Heart left ventricle (tissue), 16 donors: ENCODE results near the gene TBC1D1. TPM values are rescaled to one million over a fixed set of nuclear protein-coding genes. Genes with fewer than 3 reads are reported as not detected.
A peak's percentile ranks its signal among the peaks of the same experiment; 100 is the strongest.

Experiments used
- ATAC-seq, 4 donors: fragments of 200-7000 bp; cut with Tn5 transposase; one replicate each; pipeline ENCODE4 v1.9.1; 2020 to 2022; ENCODE audit warnings: moderate library complexity in 4 of 4, mild to moderate bottlenecking in 3 of 4, moderate number of reproducible peaks in 1 of 4
- DNase-seq, 5 donors: peaks; one replicate each; pipeline ENCODE4 v3.0.0-alpha.2; 2020
- H3K27ac ChIP-seq, 12 donors: fragments of 200-600 bp; sonication (generic) in 4 of 12; one replicate each; pipeline versions ENCODE4 v1.5.0 to v1.8.0; 2016 to 2022; ENCODE audit warnings: mild to moderate bottlenecking in 2 of 12
- H3K27me3 ChIP-seq, 9 donors: fragments of 200-600 bp; sonication (generic) in 2 of 9; one replicate each; pipeline versions ENCODE4 v1.5.1 to v1.8.0; 2016 to 2022; ENCODE audit warnings: mild to moderate bottlenecking in 3 of 9
- H3K36me3 ChIP-seq, 9 donors: fragments of 200-600 bp; sonication (generic) in 2 of 9; one replicate each; pipeline versions ENCODE4 v1.5.0 to v1.8.0; 2018 to 2022; ENCODE audit warnings: mild to moderate bottlenecking in 2 of 9
- H3K4me1 ChIP-seq, 12 donors: fragments of 200-600 bp; sonication (generic) in 4 of 12; one replicate each; pipeline versions ENCODE4 v1.5.0 to v1.8.0; 2016 to 2022; ENCODE audit warnings: mild to moderate bottlenecking in 3 of 12
- H3K4me3 ChIP-seq, 12 donors: fragments of 200-600 bp; sonication (generic) in 4 of 12; one replicate each; pipeline versions ENCODE4 v1.5.0 to v1.8.0; 2017 to 2022; ENCODE audit warnings: mild to moderate bottlenecking in 9 of 12, moderate library complexity in 4 of 12
- H3K9me3 ChIP-seq, 12 donors: fragments of 200-600 bp; sonication (generic) in 4 of 12; one replicate each; pipeline versions ENCODE4 v1.5.0 to v1.8.0; 2016 to 2022; ENCODE audit warnings: mild to moderate bottlenecking in 1 of 12
- CTCF ChIP-seq, 12 donors: fragments of 200-600 bp; sonication (generic) in 4 of 12; IDR thresholded peaks; one replicate each; pipeline versions ENCODE4 v1.5.0 to v1.8.0; 2018 to 2022; ENCODE audit warnings: antibody characterized with exemption in 12 of 12, mild to moderate bottlenecking in 5 of 12
- POLR2A ChIP-seq, 2 donors: fragments of 450-650 bp; IDR thresholded peaks; one replicate each; pipeline ENCODE4 v1.6.1; 2017; ENCODE audit warnings: antibody characterized with exemption in 2 of 2, mild to moderate bottlenecking in 2 of 2, moderate library complexity in 2 of 2
- WGBS, 4 donors: extraction: QIAGEN DNeasy Blood & Tissue Kit in 2 of 4; methylation state at CpG; one replicate each; pipeline versions ENCODE4 v1.1.5 to v1.1.7; 2013 to 2018; 5-methylcytosine and 5-hydroxymethylcytosine counted together
- intact Hi-C, 10 donors: fragments of 100-400 bp; cut with DNase I; formaldehyde crosslinking; loops; one replicate each; pipeline versions ENCODE4 v1.11.1 to v1.14.2; 2022
- polyA plus RNA-seq, 2 donors: library from polyadenylated mRNA; stranded (reverse); fragments of 200-250 nt; gene quantifications; one replicate each; pipeline ENCODE4 v1.2.3, GENCODE V29; 2013
- total RNA-seq, 9 donors: library from RNA; depleted of rRNA in 2 of 9; stranded (reverse); fragments of >200 nt in 2 of 9; fragmentation: NEBNext Ultra II Directional in 3 of 9; extraction: Animal tissue kit (Norgen Biotek cat#: 25700) in 3 of 9; gene quantifications; one replicate each; pipeline versions ENCODE4 v1.1.0 to v1.2.4, GENCODE V29; 2016 to 2023
- donor health status: ischemic (EF 13 %, LVEDD 7.1; RV severe dilation, severe dysfunction).
- donor health status: healthy with polysubstance abuse.
- donor health status: DM: no; HTN: yes; CAD: no.
- donor health status: DM: no; HTN: no; CAD: no.
- donor health status: ischemic (EF 25% LVEDD 6.9; RV normal size, moderate dysfunction).
- donor health status: ischemic (EF 25% LVEDD 5.7; RV mildly dilated, moderate dysfunction).
- donor health status: healthy.
- donor health status: DM: yes; HTN: yes; CAD: no.
- donor health status: ischemic (EF 35%, LVEDD 5.7; RV mildly dilated, moderate dysfunction).
- donor health status: nonischemic (EF 11% LVEDD 7.7; RV severe dilation, severe dysfunction).
- donor health status: DM: yes; HTN: yes; CAD: no.
- donor health status: PGD.
- donor health status: ischemic (EF 29% LVEDD 5.4; RV normal size, mild dysfunction).
- donor health status: nonischemic (EF 23%, LVEDD 6.1; RV moderate dilation, normal function).

TBC1D1 gene
- total and polyA plus RNA-seq, 11 donors = 81.7 to 269 (median 140) TPM

GRCh38 chr4:38145033-38145678 lies 254.3 kb downstream of the TBC1D1 start:
- peak overlapping the region in 1 of 12 donors; percentile 4 for H3K27ac ChIP-seq
- H3K4me3 ChIP-seq = no peak overlapping the region
- peaks cover 0 to 19% (median 7%) of the 10 kb centered on the region in 12 donors for H3K4me1 ChIP-seq
- peaks cover 0 to 15% (median 1%) of the 10 kb centered on the region in 9 donors for H3K36me3 ChIP-seq
- WGBS, 4 donors = 52 to 69% (median 59%) methylated on average over 4 of the region's 4 CpGs
- no peaks in the 10 kb centered on the region for H3K9me3 ChIP-seq
- DNase-seq (no peak), ATAC-seq (no peak)
- no peaks in the 10 kb centered on the region for H3K27me3 ChIP-seq
- intact Hi-C loops = no loop called here
- TF ChIP-seq POLR2A (IDR thresholded peaks at IDR 0.05) = no peak
- no peak for TF ChIP-seq CTCF (IDR thresholded peaks at IDR 0.05)

GRCh38 chr4:38145741-38146140 lies 254.9 kb downstream of the TBC1D1 start:
- 56 to 65% (median 59%) methylated on average over 4 of the region's 4 CpGs for WGBS, 4 donors
- H3K27me3 ChIP-seq = no peaks in the 10 kb centered on the region
- intact Hi-C loops = no loop called here
- peaks cover 0 to 9% (median 0%) of the 10 kb centered on the region in 9 donors for H3K36me3 ChIP-seq
- peak overlapping the region in 1 of 12 donors; percentile 4 for H3K27ac ChIP-seq
- H3K9me3 ChIP-seq = no peaks in the 10 kb centered on the region
- no peak overlapping the region for H3K4me3 ChIP-seq
- peaks cover 0 to 25% (median 12%) of the 10 kb centered on the region in 12 donors for H3K4me1 ChIP-seq
- DNase-seq = no peak
- TF ChIP-seq CTCF (IDR thresholded peaks at IDR 0.05) = no peak
- TF ChIP-seq POLR2A (IDR thresholded peaks at IDR 0.05) = no peak
- peak in 1 of 4 donors; percentile 50 for ATAC-seq

GRCh38 chr4:38146383-38146782 lies 255.5 kb downstream of the TBC1D1 start:
- H3K36me3 ChIP-seq = peaks cover 0 to 8% (median 0%) of the 10 kb centered on the region in 9 donors
- no peak for DNase-seq
- peaks cover 0 to 29% (median 13%) of the 10 kb centered on the region in 12 donors for H3K4me1 ChIP-seq
- no peak overlapping the region for H3K4me3 ChIP-seq
- peak overlapping the region in 1 of 12 donors; percentile 4 for H3K27ac ChIP-seq
- H3K27me3 ChIP-seq = no peaks in the 10 kb centered on the region
- no peaks in the 10 kb centered on the region for H3K9me3 ChIP-seq
- TF ChIP-seq POLR2A (IDR thresholded peaks at IDR 0.05) = no peak
- intact Hi-C loops = no loop called here
- no peak for ATAC-seq
- WGBS, 4 donors = 80 to 90% (median 88%) methylated on average over 2 of the region's 2 CpGs

- H3K4me3 ChIP-seq = no peak overlapping the region
- intact Hi-C loops = no loop called here
- H3K27me3 ChIP-seq = no peaks in the 10 kb centered on the region
- no peak for TF ChIP-seq POLR2A (IDR thresholded peaks at IDR 0.05)
- TF ChIP-seq CTCF (IDR thresholded peaks at IDR 0.05) = no peak
- no peaks in the 10 kb centered on the region for H3K36me3 ChIP-seq
- peaks cover 0 to 34% (median 18%) of the 10 kb centered on the region in 12 donors for H3K4me1 ChIP-seq
- no peaks in the 10 kb centered on the region for H3K9me3 ChIP-seq
- DNase-seq (no peak), ATAC-seq (no peak)
- peak overlapping the region in 2 of 12 donors; percentile 2 to 19 for H3K27ac ChIP-seq
Observed at GRCh38 chr4:38149472-38149996, 258.6 kb downstream of the TBC1D1 start.
